Parathyroid adenoma (tissue), 2 donors: Measurements from ENCODE around the gene IL18.

Experiments
- H2AFZ ChIP-seq: fragments of 300-600 bp; sonication (generic); one replicate; pipeline ENCODE4 v1.7.0; 2017; ENCODE audit warnings: antibody characterized with exemption, mild to moderate bottlenecking
- H3K27ac ChIP-seq: fragments of 300-600 bp; sonication (generic); one replicate; pipeline ENCODE4 v1.7.0; 2017
- H3K27me3 ChIP-seq: fragments of 300-600 bp; sonication (generic); one replicate; pipeline ENCODE4 v1.7.0; 2017; ENCODE audit warnings: low read length; ENCODE audit not compliant: control insufficient read depth, insufficient read depth
- H3K36me3 ChIP-seq: fragments of 300-600 bp; sonication (generic); one replicate; pipeline ENCODE4 v1.7.0; 2017; ENCODE audit warnings: low read length; ENCODE audit not compliant: control insufficient read depth, insufficient read depth
- H3K4me1 ChIP-seq: fragments of 300-600 bp; sonication (generic); one replicate; pipeline ENCODE4 v1.7.0; 2017; ENCODE audit warnings: control low read depth
- H3K4me2 ChIP-seq: fragments of 300-600 bp; sonication (generic); one replicate; pipeline ENCODE4 v1.7.0; 2017; ENCODE audit warnings: low read length
- H3K4me3 ChIP-seq: fragments of 300-600 bp; sonication (generic); one replicate; pipeline ENCODE4 v1.7.0; 2017; ENCODE audit warnings: low read depth, low read length
- H3K79me2 ChIP-seq: fragments of 300-600 bp; sonication (generic); one replicate; pipeline ENCODE4 v1.7.0; 2017; ENCODE audit warnings: control low read depth
- H3K9ac ChIP-seq: fragments of 300-600 bp; sonication (generic); one replicate; pipeline ENCODE4 v1.7.0; 2017; ENCODE audit warnings: mild to moderate bottlenecking
- H3K9me3 ChIP-seq: fragments of 300-600 bp; sonication (generic); one replicate; pipeline ENCODE4 v1.7.0; 2017; ENCODE audit warnings: low read length; ENCODE audit not compliant: control insufficient read depth
- CTCF ChIP-seq: fragments of 300-600 bp; sonication (generic); IDR thresholded peaks from one replicate; pipeline ENCODE4 v1.7.0; 2017; ENCODE audit warnings: antibody characterized with exemption, mild to moderate bottlenecking
- donor health status: primary hyperparathyroidism.

IL18 gene

GRCh38 chr11:112178936-112179335 is 15.0 kb upstream of the IL18 start:
- TF ChIP-seq CTCF, result no peak
- Histone ChIP-seq H3K27me3 (no peaks in the 10 kb centered on the region), H3K4me2 (no peak overlapping the region), H3K4me1 (no peaks in the 10 kb centered on the region), H3K9ac (no peak overlapping the region), H3K4me3 (no peak overlapping the region), H3K36me3 (no peaks in the 10 kb centered on the region), H3K9me3 (no peaks in the 10 kb centered on the region), H2AFZ (no peak overlapping the region), H3K27ac (no peak overlapping the region), H3K79me2 (no peaks in the 10 kb centered on the region)

- Histone ChIP-seq H2AFZ (no peak overlapping the region), H3K36me3 (no peaks in the 10 kb centered on the region), H3K4me3 (no peak overlapping the region), H3K27ac (no peak overlapping the region), H3K9ac (no peak overlapping the region), H3K9me3 (no peaks in the 10 kb centered on the region), H3K4me2 (no peak overlapping the region), H3K79me2 (no peaks in the 10 kb centered on the region), H3K4me1 (no peaks in the 10 kb centered on the region), H3K27me3 (no peaks in the 10 kb centered on the region)
- no peak for TF ChIP-seq CTCF
Measured at GRCh38 chr11:112178428-112178827, 14.5 kb upstream of the IL18 start.

GRCh38 chr11:112177589-112177988 is 13.7 kb upstream of the IL18 start:
- H3K27me3 ChIP-seq, result no peaks in the 10 kb centered on the region
- H2AFZ ChIP-seq, result no peak overlapping the region
- no peaks in the 10 kb centered on the region for H3K9me3 ChIP-seq
- no peak overlapping the region for H3K27ac ChIP-seq
- H3K4me1 ChIP-seq, result no peaks in the 10 kb centered on the region
- H3K4me3 ChIP-seq, result no peak overlapping the region
- H3K79me2 ChIP-seq, result no peaks in the 10 kb centered on the region
- TF ChIP-seq CTCF, result no peak
- no peaks in the 10 kb centered on the region for H3K36me3 ChIP-seq
- H3K4me2 ChIP-seq, result no peak overlapping the region
- no peak overlapping the region for H3K9ac ChIP-seq

- Histone ChIP-seq H3K27me3 (no peaks in the 10 kb centered on the region), H3K36me3 (no peaks in the 10 kb centered on the region), H3K79me2 (no peaks in the 10 kb centered on the region), H3K4me1 (no peaks in the 10 kb centered on the region), H3K9ac (no peak overlapping the region), H3K4me2 (no peak overlapping the region), H3K9me3 (no peaks in the 10 kb centered on the region), H2AFZ (peak overlapping the region; percentile 83), H3K27ac (peak overlapping the region; percentile 60), H3K4me3 (no peak overlapping the region)
- no peak for TF ChIP-seq CTCF
Measured at GRCh38 chr11:112176077-112176476, 12.2 kb upstream of the IL18 start.

GRCh38 chr11:112175599-112175952 is 11.7 kb upstream of the IL18 start:
- Histone ChIP-seq H3K9ac (no peak overlapping the region), H3K9me3 (no peaks in the 10 kb centered on the region), H3K4me1 (no peaks in the 10 kb centered on the region), H3K27me3 (no peaks in the 10 kb centered on the region), H2AFZ (peak overlapping the region; percentile 83), H3K4me3 (peak overlapping the region; percentile 43), H3K4me2 (peak overlapping the region; percentile 51), H3K79me2 (no peaks in the 10 kb centered on the region), H3K27ac (peak overlapping the region; percentile 60), H3K36me3 (no peaks in the 10 kb centered on the region)
- no peak for TF ChIP-seq CTCF
